ENCODE results near the gene HOXB7.

Gene HOXB7

DNA sequence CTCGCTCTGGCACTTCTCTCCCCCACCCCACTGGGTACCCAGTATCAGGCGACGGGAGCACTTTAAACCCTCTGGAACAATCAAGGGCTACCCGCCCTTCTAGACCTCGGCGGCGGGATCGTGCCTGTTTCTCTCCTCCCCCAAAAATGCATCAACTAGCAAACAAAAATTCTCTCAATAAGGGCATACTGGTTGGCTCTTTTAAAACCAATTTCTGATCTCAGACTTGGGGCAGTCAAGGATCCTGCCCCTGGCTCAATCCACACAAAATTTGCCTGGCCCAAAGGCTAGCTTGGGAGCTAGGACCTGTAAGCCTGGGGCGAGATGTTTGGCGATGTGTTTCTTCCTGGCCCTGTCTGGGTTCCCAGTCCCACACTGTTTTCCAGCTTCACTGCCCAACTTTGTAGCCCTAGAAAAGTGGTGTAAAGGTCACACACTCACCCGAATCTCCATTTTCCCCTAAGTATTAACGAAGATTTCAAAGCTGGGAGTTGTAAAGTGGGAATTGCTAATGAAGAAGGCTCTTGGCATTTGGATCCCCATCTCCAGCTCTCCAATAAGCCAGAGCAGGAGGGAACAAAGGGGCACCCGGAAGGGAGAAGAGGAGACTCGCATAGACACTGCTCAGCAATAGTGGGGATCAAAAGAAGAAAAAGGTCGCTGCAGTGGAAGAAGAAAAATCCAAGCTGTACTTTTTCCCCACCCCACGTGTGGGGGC is 51.5 kb downstream of the HOXB7 start:
- DNase-seq (ENCODE audit: low read depth) = no peak
- peak overlapping the region; percentile 9 for H3K4me3 ChIP-seq (ENCODE audit: low read length)
- TF ChIP-seq, protein P1, sequence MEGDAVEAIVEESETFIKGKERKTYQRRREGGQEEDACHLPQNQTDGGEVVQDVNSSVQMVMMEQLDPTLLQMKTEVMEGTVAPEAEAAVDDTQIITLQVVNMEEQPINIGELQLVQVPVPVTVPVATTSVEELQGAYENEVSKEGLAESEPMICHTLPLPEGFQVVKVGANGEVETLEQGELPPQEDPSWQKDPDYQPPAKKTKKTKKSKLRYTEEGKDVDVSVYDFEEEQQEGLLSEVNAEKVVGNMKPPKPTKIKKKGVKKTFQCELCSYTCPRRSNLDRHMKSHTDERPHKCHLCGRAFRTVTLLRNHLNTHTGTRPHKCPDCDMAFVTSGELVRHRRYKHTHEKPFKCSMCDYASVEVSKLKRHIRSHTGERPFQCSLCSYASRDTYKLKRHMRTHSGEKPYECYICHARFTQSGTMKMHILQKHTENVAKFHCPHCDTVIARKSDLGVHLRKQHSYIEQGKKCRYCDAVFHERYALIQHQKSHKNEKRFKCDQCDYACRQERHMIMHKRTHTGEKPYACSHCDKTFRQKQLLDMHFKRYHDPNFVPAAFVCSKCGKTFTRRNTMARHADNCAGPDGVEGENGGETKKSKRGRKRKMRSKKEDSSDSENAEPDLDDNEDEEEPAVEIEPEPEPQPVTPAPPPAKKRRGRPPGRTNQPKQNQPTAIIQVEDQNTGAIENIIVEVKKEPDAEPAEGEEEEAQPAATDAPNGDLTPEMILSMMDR (conservative IDR thresholded peaks at IDR 0.05; ENCODE audit: low read length) = no peak

DNA sequence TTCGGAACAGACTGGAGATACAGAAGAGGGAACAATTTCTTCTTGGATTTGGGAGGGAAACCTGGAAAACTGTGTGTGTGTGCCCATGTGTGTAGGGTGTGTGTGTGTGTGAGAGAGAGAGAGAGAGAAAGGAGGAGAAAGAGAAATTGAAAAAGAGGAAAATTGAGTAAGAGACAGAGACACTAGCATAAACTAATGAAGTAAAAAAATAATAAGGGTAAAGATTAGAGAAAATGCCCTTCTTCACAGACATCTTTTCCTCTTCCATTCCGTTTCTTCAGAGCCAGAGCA is 52.0 kb downstream of the HOXB7 start:
- TF ChIP-seq, protein P1 (conservative IDR thresholded peaks at IDR 0.05; ENCODE audit: low read length) = no peak
- no peak for DNase-seq (ENCODE audit: low read depth)
- peak overlapping the region; percentile 20 for H3K4me3 ChIP-seq (ENCODE audit: low read length)

DNA sequence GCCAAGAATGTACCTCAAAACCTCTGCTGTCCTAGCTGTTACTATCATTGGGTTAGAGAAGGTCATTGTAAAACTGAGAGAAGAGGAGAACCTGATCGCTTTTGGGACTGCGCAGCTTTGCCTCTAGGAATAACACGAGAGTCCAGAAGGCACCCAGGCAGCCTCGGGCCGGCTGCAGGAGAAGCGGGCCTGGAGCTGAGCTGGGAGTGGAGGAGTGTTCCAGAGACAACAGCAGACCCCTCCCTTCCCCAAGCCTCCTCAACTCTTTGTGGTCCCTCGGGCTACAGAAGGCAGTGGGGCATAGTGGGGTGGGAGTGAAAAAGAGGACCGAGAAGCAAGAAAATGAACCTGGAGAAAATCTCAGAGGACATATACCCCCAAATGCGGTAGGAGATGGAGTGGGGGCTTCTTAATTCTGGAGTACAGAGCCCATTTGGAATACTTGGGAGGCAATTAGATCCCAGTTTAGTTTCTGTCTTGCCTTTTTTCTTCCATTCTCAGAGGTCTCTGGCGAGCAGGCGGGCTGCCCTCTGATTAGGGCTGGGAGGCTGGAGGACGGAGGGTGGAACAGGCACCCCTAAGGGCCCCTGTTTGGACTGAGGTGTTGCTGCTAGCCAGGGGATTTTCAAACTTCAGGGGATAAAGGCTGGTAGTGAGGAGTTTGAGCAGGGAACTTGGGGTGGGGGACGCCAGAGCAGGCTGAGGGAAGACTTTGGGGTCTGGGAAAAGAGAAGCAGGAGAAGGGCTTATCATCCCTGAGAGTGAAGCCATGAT is 52.6 kb downstream of the HOXB7 start:
- TF ChIP-seq, protein P1 (conservative IDR thresholded peaks at IDR 0.05; ENCODE audit: low read length) = no peak
- peak overlapping the region; percentile 20 for H3K4me3 ChIP-seq (ENCODE audit: low read length)
- DNase-seq (ENCODE audit: low read depth) = no peak

Data from AG10803 (cell line).